ENCODE measurements around the gene LYZL6. TPM values are rescaled to one million over a fixed set of nuclear protein-coding genes. Genes with fewer than 3 reads are reported as not detected.

Gene LYZL6
- total and polyA plus RNA-seq, 10 of the 15 experiments (the other 5 are each of a cell fraction or from before 2014, with no cell fraction given): not detected

- 80% methylated on average over 3 of the region's 3 CpGs for WGBS (ENCODE audit: insufficient coverage, insufficient replicate concordance, low lambda C conversion rate, missing lambda C conversion rate)
- FAIRE-seq (no peak), DNase-seq (ENCODE audit: low read depth, low spot score) (no peak), ATAC-seq (no peak)
- H3K9ac ChIP-seq (ENCODE audit: control insufficient read depth, insufficient read depth, low read length): no peak overlapping the region
- H3K4me2 ChIP-seq (ENCODE audit: control insufficient read depth, insufficient read depth): no peak overlapping the region
- ChIA-PET POLR2A (no interaction called here), CTCF (interaction anchor here (1.3 kb wide), 1 partner anchor 11 kb away, joined by 3 read pairs; no protein-coding TSS in a partner anchor), RAD21 (ENCODE audit: unreplicated experiment) (no interaction called here), SMC1A (ENCODE audit: uncharacterized antibody, unreplicated experiment) (interaction anchor here (0.7 to 1.2 kb wide), 4 partner anchors 9 to 63 kb away, joined by 3 to 5 read pairs (median 4); no protein-coding TSS in a partner anchor)
- no peaks in the 10 kb centered on the region for H3K4me1 ChIP-seq (ENCODE audit: control insufficient read depth, insufficient read depth, low read length)
- no TSS peak for BruUV-seq (replicated peaks)
- no peaks in the 10 kb centered on the region for H3K36me3 ChIP-seq (ENCODE audit: control insufficient read depth in 2 of 2, insufficient read depth in 2 of 2, low read length in 1 of 2)
- no peak overlapping the region for H3K4me3 ChIP-seq
- no peaks in the 10 kb centered on the region for H3K27me3 ChIP-seq (replicated peaks in 1 of 2; ENCODE audit: control insufficient read depth in 2 of 2, insufficient read depth in 2 of 2, low read length in 1 of 2)
- TF ChIP-seq STAT1 (conservative IDR thresholded peaks at IDR 0.05) (no peak), BCL11A (IDR thresholded peaks at IDR 0.05; ENCODE audit: low read depth, low read length) (no peak), SREBF1 (IDR thresholded peaks at IDR 0.05; ENCODE audit: low read length) (no peak), YBX1 (IDR thresholded peaks at IDR 0.05) (no peak), CBFB (IDR thresholded peaks at IDR 0.05; ENCODE audit: low read depth) (no peak), HCFC1 (IDR thresholded peaks at IDR 0.05; ENCODE audit: low read length) (no peak), E2F4 (IDR thresholded peaks at IDR 0.05; ENCODE audit: low read depth, low read length) (no peak), ATF7 (IDR thresholded peaks at IDR 0.05; ENCODE audit: low read depth) (no peak), ETV6 (conservative IDR thresholded peaks at IDR 0.05 in 1 of 2, IDR thresholded peaks at IDR 0.05 in 1 of 2; ENCODE audit: borderline replicate concordance in 1 of 2, low read depth in 1 of 2) (no peak), JUNB (IDR thresholded peaks at IDR 0.05) (no peak), NR2C2 (IDR thresholded peaks at IDR 0.05; ENCODE audit: borderline replicate concordance, control insufficient read depth, insufficient read length, low read depth) (no peak), PRDM15 (CRISPR knock-in tag; IDR thresholded peaks at IDR 0.05) (no peak), CTCF (IDR thresholded peaks at IDR 0.05 in 2 of 3, conservative IDR thresholded peaks at IDR 0.05 in 1 of 3; ENCODE audit: control insufficient read depth in 2 of 3, extremely low read depth in 1 of 3, insufficient read depth in 1 of 3, low read depth in 3 of 3, low read length in 3 of 3) (no peak)
- H3K9me3 ChIP-seq (replicated peaks; ENCODE audit: control insufficient read depth, insufficient read depth, low read length): no peaks in the 10 kb centered on the region
- H4K20me1 ChIP-seq (ENCODE audit: control insufficient read depth, insufficient read depth): no peaks in the 10 kb centered on the region
- H2AFZ ChIP-seq (ENCODE audit: control insufficient read depth, low read depth, low read length): no peak overlapping the region
- no peak overlapping the region for H3K27ac ChIP-seq (ENCODE audit: control insufficient read depth, insufficient read depth)
- H3K79me2 ChIP-seq (ENCODE audit: control insufficient read depth, insufficient read depth, low read length): no peaks in the 10 kb centered on the region
- intact Hi-C loops (cut with micrococcal nuclease; ENCODE audit: unreplicated experiment) (no loop called here), in situ Hi-C loops (cut with MboI) (no loop called here)
These were observed 31.1 kb downstream of the LYZL6 start for GRCh38 chr17:35912339-35912912.
